WI38 (cell line): ENCODE measurements around the gene CNPY3.

Experiments
- H3K4me3 ChIP-seq: 2 replicates; pipeline ENCODE4 v1.5.1; 2011; ENCODE audit warnings: low read depth, mild to moderate bottlenecking, control low read depth, low read length
- CTCF ChIP-seq: IDR thresholded peaks from 2 replicates; pipeline ENCODE4 v1.5.1; 2012; ENCODE audit warnings: low read depth, mild to moderate bottlenecking, control low read depth, low read length

CNPY3 gene

DNA sequence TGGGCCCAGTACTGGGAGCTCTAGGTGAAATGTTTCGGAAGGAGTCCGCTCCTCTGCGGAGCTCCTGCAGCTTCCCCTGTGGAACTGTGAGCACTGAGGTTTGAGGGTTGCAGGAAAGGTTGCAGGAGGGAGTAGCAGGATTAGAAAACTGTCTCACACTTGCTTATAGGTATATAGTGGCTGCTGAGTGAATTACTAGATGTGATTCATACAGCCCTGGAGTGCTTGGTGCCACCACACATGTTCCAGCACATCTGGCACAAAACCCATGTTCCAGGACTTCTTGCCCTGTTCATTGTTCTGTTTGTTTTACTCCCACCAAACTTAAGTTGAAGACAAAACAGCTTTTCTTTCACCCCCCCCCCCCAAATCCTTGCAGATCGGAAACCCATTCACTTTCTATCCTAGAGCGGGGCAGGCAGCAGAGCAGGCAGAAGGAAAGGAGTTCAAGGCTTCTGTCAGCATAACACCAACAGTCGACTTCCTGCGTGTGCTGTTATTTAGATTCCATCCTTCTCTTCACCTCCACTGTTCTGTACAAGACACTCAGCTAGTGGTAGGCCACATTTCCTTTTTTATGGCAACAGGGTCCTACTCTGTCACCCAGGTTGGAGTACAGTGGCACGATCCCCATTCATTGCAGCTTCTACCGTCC, 50.4 kb downstream of the CNPY3 start:
- peak overlapping the region; percentile 80 for H3K4me3 ChIP-seq
- TF ChIP-seq CTCF = no peak

DNA sequence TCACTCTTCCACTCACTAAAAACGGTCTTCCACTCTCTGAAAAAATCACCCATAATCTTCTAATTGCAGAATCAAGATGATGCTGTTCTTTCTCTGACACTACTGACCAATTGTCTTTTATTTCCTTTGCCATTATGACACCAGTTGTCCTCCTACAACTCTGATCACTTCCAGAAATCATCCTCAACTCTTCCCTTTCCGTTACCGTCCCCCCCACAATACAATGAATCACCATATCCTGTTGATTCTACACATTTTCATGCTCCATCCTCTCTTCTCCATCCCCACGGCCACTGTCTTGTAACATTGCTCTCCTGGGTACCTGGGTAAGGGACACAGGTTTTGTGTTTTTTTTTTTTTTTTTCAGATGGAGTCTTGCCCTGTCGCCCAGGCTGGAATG, 52.6 kb downstream of the CNPY3 start:
- no peak for TF ChIP-seq CTCF
- H3K4me3 ChIP-seq = no peak overlapping the region

DNA sequence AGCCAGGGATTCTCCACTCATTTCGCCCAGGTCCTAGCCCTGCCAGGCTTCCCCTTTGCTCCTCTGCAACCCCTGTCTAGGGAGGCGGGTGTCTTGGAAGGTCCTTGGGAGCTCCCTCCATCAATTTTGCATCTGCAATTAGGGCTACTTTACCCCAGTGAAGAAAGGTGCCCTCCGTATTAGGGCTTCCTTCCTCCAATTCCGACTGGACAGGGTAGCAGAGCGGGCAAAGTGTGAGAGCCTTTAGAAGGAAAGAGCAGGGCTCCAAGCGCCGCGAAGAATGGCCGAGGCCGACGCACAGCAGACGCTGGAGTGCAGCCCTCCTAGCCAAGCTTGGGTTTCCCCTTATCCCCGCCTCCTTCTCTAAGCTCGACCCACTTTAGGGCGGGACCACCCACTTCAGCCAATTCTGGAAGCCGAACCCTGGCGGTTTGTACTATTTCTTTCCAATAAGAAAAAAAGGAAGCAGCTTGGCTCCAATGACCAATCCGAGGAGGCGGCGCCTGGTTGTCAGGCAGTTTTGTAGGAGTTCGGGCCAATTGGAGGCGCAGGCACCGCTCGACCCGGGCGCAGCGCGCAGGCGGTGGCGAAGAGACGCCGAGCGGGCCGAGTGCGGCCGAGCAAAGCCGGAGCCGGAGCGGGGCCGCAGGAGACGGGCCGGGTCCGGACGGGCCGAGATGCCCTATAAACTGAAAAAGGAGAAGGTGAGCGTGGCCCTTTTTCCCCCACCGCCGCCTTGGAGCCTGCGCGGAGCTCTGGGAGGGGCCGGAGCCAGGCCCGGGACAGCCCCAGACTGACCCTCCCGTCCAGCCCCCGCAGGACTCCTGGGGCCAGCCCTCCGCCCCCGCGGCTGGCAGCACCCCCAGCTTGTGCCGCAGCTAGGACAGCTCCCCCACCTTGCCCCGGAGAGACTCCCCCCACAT, 55.0 kb downstream of the CNPY3 start, which contains the start of gene PPP2R5D:
TSS of gene PPP2R5D (plus strand) at position 570 of the 923 bp plus-strand sequence. CDS start at position 678, 108 bp downstream.
- TF ChIP-seq CTCF = no peak
- peak within 1 kb of the TSS; percentile 77 for H3K4me3 ChIP-seq

DNA sequence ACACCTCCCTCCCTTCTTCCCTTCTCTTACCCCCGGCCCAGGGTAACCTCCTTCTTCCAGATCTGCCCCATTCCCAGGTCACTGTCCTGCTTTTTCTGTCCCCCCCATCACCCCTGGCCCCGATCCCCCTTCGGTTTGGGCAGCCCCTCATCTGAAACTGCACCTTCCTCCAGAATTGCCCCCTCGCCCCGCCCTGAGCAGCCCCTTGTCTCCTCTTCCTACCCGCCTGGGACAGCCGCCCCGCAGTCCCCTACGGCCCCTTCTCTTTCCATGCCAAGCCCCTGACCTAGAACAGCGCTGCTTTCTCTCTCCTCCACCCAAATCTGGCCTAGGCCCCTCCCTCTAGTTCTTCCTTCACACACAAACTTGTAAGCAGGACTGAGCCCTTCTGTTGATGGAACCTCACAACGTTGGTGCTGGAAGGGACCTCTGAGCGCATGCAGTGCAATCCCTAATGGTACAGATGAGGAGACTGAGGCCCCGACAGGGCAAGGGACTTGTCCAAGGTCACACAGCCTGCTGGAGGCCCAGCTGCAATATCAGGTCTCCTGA, 55.7 kb downstream of the CNPY3 start:
- TF ChIP-seq CTCF = no peak
- peak overlapping the region; percentile 77 for H3K4me3 ChIP-seq

- no peak overlapping the region for H3K4me3 ChIP-seq
- no peak for TF ChIP-seq CTCF
Measured at GRCh38 chr6:42987533-42988451, 58.5 kb downstream of the CNPY3 start.

- TF ChIP-seq CTCF = no peak
Measured at GRCh38 chr6:42988486-42989020, 59.3 kb downstream of the CNPY3 start.

More at GRCh38 chr6:42988486-42989020, 59.3 kb downstream of the CNPY3 start:
- H3K4me3 ChIP-seq = no peak overlapping the region
